ENCODE data around the gene COL27A1. TPM values are rescaled to one million over a fixed set of nuclear protein-coding genes. Genes with fewer than 3 reads are reported as not detected.

COL27A1 gene
- polyA plus RNA-seq, 2 of the 4 experiments (the other 2 are of a cell fraction): 6.9 to 20.6 TPM

DNA sequence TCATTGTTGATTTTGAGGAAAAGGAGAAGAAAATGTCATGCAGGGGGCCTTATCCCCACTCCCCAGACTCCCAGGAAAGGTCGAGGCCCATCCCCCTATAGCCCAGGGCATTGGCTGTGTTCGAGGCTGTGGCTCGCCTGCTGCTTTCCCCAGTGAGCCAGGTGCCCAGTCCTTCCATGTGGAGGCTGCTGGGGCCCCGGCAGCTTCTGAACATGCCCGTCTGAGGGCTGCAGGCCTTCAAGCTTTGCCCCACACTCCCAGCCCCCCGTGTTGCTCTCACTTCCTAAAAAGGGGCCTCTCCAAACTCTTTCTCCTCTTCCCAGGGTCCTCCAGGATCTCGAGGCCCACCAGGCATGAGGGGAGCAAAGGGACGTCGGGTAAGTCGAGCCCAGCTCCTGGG is 102.9 kb downstream of the COL27A1 start:
- DNase-seq (ENCODE audit: low read depth in 1 of 2, low spot score in 1 of 2) (no peak), ATAC-seq (no peak), FAIRE-seq (no peak)
- no peak overlapping the region for H3K27ac ChIP-seq
- WGBS (ENCODE audit: missing lambda C conversion rate): 74% methylated on average over 8 of the region's 10 CpGs
- ChIA-PET POLR2A (no interaction called here), CTCF (interaction anchor here (0.8 to 5.6 kb wide), 3 partner anchors 9 to 521 kb away, joined by 3 to 33 read pairs (median 3); no protein-coding TSS in a partner anchor)
- H3K4me3 ChIP-seq: no peak overlapping the region
- no peak overlapping the region for H3K4me2 ChIP-seq
- TF ChIP-seq HOXB13 (CRISPR knock-in tag; IDR thresholded peaks at IDR 0.05; ENCODE audit: low read depth) (no peak), RFX5 (IDR thresholded peaks at IDR 0.05) (no peak), FOXS1 (CRISPR knock-in tag; IDR thresholded peaks at IDR 0.05) (no peak), HDAC2 (IDR thresholded peaks at IDR 0.05) (no peak), EHF (CRISPR knock-in tag; IDR thresholded peaks at IDR 0.05) (no peak), GATA3 (IDR thresholded peaks at IDR 0.05; ENCODE audit: borderline replicate concordance) (no peak)
- TF ChIP-seq, protein P1, sequence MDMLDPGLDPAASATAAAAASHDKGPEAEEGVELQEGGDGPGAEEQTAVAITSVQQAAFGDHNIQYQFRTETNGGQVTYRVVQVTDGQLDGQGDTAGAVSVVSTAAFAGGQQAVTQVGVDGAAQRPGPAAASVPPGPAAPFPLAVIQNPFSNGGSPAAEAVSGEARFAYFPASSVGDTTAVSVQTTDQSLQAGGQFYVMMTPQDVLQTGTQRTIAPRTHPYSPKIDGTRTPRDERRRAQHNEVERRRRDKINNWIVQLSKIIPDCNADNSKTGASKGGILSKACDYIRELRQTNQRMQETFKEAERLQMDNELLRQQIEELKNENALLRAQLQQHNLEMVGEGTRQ (IDR thresholded peaks at IDR 0.05): no peak
- TF ChIP-seq, protein P2, sequence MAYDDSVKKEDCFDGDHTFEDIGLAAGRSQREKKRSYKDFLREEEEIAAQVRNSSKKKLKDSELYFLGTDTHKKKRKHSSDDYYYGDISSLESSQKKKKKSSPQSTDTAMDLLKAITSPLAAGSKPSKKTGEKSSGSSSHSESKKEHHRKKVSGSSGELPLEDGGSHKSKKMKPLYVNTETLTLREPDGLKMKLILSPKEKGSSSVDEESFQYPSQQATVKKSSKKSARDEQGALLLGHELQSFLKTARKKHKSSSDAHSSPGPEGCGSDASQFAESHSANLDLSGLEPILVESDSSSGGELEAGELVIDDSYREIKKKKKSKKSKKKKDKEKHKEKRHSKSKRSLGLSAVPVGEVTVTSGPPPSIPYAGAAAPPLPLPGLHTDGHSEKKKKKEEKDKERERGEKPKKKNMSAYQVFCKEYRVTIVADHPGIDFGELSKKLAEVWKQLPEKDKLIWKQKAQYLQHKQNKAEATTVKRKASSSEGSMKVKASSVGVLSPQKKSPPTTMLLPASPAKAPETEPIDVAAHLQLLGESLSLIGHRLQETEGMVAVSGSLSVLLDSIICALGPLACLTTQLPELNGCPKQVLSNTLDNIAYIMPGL (CRISPR knock-in tag; IDR thresholded peaks at IDR 0.05; ENCODE audit: borderline replicate concordance): no peak
- no peaks in the 10 kb centered on the region for H3K4me1 ChIP-seq
- no peaks in the 10 kb centered on the region for H3K9me3 ChIP-seq

GRCh38 chr9:114258866-114259797 is 103.8 kb downstream of the COL27A1 start:
- 89% methylated on average over 6 of the region's 6 CpGs for WGBS (ENCODE audit: missing lambda C conversion rate)
- FAIRE-seq (no peak), DNase-seq (ENCODE audit: low read depth in 1 of 2, low spot score in 1 of 2) (no peak), ATAC-seq (no peak)
- TF ChIP-seq POLR2A (IDR thresholded peaks at IDR 0.05; ENCODE audit: low read length): no peak
- no peak for TF ChIP-seq CEBPB (IDR thresholded peaks at IDR 0.05)
- no peak for TF ChIP-seq HOXA7 (CRISPR knock-in tag; IDR thresholded peaks at IDR 0.05)
- no peak for TF ChIP-seq PBX3 (IDR thresholded peaks at IDR 0.05)
- no peak for TF ChIP-seq HOXB5 (CRISPR knock-in tag; IDR thresholded peaks at IDR 0.05)
- TF ChIP-seq RCOR1 (IDR thresholded peaks at IDR 0.05; ENCODE audit: low read depth, low read length): no peak
- no peak for TF ChIP-seq TFCP2L1 (CRISPR knock-in tag; IDR thresholded peaks at IDR 0.05)
- no peak for TF ChIP-seq HEYL (CRISPR knock-in tag; IDR thresholded peaks at IDR 0.05)
- TF ChIP-seq RAD21 (conservative IDR thresholded peaks at IDR 0.05 in 1 of 2, IDR thresholded peaks at IDR 0.05 in 1 of 2): no peak
- TF ChIP-seq HDAC2 (IDR thresholded peaks at IDR 0.05): no peak
- no peak for TF ChIP-seq POLR2AphosphoS2 (conservative IDR thresholded peaks at IDR 0.05; ENCODE audit: low read length)
- no peak for TF ChIP-seq EP300 (IDR thresholded peaks at IDR 0.05)
- POLR2A ChIA-PET: no interaction called here
- no peak overlapping the region for H3K4me2 ChIP-seq
- no peak overlapping the region for H3K27ac ChIP-seq
- no peak overlapping the region for H3K4me3 ChIP-seq
- H3K9me3 ChIP-seq: no peaks in the 10 kb centered on the region
- CTCF ChIA-PET: interaction anchor here (4.6 to 5.6 kb wide), 2 partner anchors 32 to 151 kb away, joined by 29 to 33 read pairs; no protein-coding TSS in a partner anchor
- no peaks in the 10 kb centered on the region for H3K4me1 ChIP-seq

All from A549 (cell line).